ENCODE results near the gene PCTP.

Gene PCTP

DNA sequence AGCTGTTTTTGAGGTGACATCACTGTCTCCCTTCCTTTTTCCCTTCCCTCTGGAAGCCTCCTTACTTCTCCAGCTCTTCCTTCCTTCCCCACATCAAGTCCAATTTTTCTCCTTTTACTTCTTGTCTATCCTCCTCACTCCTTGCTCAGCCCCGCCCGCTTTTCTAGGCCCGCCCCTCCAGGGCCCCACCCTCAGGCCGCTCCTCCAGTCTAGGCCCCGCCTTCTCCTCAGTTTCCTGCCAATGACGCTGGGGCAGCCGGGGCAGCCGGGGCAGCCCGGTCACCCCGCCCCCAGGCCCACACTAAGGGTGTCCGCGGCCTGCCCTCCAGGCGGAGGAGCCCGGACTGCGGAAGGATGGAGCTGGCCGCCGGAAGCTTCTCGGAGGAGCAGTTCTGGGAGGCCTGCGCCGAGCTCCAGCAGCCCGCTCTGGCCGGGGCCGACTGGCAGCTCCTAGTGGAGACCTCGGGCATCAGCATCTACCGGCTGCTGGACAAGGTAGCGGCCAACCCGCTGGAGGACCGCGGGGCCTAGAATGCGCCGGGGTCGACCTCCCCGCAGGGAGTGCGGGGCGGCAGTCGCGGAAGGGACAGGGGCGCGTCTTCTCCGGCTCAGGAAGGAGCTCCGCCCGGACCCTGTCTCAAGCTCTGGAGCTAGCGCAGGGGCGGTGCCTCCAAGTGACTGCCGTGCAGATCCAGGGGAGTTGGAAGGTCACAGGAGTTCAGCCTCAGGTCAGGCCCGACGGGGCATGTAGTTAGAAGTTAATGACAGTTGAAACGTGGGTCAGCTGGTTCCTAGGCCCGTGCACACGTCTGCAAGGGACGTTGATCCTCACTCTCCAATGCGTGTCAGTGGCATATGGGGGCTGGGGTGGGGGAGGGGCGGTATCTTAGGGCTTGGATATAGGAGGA lies at the start of gene PCTP:
Gene PCTP (plus strand): TSS at position 302 of the 908 bp plus-strand sequence. CDS start 53 bp downstream, at position 355.
- DNase-seq, result peak; percentile 26 to 90 (median 78)

DNA sequence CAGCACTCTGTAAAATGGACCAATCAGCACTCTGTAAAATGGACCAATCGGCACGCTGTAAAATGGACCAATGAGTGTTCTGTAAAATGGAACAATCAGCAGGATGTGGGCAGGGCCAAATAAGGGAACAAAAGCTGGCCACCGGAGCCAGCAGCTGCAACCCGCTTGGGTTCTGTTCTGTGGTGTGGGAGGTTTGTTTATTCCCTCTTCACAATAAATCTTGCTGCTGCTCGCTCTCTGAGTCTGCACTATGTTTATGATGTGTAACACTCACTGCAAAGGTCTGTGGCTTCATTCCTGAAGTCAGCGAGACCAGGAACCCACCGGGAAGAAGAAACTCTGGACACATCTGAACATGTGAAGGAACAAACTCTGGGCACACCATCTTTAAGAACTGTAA lies 48.7 kb upstream of the PCTP start:
- no peak for DNase-seq

DNA sequence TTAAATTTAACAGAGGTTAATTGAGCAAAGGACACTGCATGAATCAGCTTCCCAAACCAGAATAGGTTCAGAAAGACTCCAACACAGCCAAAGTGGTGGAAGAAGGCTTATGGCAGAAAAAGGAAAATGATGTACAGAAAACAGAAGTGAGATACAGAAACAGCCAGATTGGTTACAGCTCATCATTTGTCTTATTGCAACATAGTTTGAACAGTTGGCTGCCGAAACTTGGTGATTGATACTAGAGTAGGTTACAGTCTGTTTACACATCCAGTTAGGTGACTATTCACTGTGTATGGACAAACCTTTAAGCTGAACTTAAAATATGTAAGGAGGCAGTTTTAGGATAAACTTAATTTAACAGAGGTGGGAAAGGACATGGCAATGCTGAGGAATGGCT lies 46.5 kb upstream of the PCTP start:
- DNase-seq, result no peak

DNA sequence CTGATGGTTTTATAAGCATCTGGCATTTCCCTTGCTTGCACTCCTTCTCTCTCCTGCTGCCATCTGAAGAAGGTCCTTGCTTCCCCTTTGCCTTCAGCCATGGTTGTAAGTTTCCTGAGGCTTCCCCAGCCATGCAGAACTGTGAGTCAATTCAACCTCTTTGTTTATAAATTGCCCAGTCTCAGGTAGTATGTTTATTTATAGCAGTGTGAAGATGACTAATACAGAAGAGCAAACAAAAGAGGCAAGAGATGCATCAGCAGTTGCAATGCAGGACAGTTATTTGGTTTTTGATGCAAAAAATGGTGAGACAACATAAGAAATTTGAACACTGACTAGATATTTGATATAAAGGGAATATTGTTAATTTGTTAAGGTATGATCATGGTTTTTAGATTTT lies 45.0 kb upstream of the PCTP start:
- no peak for DNase-seq

DNA sequence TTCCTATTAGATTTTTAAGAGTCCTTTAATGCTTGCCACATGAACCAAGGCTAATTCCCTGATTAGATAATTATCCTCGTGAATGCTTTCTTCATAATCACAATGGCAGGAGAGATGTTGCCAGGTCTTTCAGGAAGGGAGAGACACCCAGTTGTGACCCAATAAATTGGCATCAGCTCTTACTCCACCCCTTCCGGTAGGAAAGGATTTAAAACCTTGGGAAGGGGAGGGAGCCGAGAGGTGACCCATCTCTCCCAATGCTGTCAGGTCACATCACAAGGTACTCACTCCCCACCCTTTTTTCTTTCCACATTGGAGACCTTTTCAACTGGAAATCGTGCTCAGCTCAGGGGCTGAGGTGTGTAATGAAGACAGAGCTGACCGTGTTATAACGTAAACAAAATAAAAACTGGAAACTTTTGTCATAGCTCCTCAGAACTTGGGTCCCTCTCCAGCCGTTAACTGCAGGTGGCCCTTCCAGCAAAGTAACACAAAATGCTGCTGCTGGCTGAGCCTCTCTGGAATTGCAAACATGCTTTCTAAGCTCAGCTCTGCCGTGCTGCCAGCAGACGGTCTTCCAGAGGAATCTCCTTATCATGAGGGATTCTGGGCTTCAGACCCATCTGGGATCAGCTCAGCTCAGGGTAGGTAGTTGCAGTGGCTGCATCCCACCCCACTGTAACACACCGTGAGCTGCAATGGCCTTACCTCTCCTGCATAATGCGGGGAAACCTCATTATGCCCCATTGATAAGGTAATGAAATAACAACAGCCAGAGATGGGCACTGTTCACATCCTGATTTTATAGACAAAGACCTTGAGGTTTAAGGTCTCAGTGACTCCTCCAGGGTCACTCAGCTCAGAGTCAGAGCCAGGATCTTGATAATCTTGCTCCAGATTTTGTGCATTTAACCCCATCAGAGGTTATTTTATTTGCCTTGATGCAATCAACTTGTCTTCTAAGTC lies 43.8 kb upstream of the PCTP start:
- no peak for DNase-seq

DNA sequence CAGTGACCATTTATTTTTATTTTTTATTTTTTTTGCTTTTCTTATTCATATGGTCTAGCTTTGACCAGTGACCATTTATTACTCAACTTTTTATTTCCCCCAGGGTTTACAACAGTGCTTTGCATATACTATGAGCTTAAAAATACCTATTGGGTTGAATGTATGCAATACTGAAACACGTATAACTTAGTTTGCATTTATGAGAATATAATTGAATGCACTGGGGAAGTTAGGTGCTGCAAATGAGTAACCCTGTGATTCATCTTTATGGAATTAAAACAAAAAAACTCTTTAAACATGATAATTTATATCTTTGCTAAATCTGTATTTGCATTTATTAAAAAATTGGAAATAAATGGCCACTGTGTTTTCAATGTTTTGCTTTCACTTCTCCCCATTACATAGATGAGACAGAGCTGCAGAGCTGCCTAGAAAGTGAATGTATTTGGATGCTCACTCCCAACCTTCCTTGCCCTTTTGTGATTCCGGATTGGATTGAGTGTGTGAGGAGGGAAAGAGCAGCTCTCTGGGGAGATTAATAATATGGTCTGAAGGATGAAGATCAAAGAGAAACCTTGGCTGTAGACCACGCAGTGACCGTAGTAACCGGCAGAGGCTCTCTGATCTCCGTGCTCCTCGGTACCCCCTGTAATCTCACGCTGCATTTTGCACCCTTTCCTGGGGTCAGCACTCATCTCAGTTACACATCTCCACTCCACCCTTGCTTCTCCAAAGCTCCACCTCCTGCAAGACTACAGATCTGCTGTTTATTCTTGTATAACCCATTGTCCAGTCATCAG lies 42.5 kb upstream of the PCTP start:
- DNase-seq, result no peak

DNA sequence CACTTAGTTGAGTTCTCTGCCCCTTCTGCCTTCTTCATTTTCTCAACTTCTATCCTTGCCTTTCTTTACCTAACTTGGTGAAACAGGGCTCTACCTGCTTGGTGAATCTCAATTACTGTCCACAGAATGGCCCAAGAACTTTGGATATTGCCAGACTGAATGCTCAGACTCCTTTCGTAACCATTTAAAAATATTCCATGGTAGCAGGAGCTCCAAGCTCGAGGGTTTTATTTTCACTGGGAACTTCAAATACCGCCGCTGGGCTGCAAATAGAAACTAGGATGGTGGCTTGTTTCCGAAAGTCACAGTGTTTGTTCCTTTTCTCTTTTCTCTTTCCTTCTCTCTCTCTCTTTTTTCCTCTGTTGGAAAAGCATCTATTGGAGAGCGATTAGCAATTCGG lies 41.4 kb upstream of the PCTP start:
- DNase-seq, result no peak

DNA sequence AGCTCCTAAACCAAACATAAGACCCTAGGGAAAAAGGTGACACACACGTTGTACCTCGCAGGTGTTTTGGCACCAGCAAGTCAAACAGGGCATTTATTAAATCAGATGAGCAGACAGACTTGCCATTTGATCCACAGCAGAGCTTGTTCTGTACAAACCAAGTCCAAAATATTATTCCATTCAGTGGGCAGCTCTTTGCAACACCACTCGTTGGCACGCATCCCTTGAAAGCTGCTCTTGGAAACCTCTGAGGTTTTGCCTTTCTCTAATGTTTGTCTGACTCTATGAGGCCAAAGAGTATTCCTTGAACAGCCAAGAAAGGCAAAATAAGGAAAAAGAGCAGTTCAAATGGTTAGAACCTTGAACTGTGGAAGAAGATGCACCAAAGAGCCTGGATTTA lies 40.9 kb upstream of the PCTP start:
- no peak for DNase-seq

DNA sequence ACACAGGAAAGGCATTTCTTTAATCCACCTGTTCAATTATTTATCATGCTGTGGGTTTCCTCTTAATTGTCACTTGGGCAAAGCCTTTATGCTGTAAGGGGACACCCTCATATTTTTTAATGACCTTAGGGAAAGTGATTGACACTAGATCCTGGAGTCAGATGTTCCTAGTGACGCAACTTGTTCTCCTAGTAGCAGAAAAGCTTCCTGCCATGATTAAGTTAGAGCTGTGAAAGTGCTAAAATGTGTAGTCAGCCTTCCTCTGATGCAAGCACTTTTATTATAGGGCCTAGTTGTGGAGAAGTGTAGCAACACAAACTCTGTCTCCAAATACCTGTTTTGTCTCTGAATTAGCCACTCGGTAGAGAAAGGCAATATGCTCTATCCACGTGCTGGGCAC lies 40.4 kb upstream of the PCTP start:
- no peak for DNase-seq

DNA sequence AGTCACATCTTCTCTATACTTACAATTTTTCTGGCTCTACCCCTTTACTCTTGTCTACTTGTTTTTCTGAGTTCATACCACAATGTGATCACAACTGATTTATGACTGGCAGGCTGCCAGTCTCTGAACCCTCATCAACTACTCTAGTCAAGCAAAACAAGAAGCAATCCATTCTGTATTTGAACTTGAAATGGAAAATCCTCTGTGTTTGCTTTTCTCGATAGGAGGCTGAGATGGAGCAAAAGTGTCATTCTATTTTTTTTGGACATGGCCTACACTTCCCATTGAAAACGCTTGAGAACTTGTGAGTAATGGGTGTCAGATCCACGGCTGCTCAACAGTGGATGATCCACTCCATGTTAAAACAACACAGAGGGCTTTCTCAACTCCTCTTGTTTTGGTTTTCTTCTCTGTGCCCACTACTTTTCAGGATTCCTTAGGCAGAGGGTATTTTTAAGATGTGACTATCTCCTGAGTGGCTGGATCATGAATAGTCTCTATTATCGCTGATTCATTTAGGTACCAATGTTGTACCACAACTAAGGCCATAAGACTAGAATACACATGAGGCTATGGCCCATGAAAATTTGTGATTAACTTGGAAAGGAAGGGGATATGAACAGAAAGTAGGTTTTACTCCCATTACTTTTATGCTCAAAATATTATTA lies 39.9 kb upstream of the PCTP start:
- DNase-seq, result no peak

DNA sequence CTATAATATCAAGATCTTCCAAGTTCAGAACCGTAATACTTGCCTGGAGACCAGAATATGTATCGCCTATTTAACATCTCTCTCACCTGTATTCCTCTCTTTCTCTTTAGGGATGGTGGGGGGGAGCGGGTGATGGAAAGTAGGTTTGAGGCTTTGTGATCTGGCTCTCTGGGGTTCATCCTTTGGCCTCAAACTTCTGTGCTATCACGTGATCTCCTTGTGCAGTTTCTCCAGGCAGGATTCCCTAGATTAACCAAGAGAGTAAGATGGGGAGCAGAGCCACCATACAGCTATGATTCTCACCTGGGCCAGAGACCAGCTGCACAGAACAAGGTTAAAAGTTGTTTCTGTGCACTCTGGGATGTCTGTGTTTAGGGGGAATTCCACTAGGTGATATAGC lies 33.4 kb upstream of the PCTP start:
- DNase-seq, result no peak

DNA sequence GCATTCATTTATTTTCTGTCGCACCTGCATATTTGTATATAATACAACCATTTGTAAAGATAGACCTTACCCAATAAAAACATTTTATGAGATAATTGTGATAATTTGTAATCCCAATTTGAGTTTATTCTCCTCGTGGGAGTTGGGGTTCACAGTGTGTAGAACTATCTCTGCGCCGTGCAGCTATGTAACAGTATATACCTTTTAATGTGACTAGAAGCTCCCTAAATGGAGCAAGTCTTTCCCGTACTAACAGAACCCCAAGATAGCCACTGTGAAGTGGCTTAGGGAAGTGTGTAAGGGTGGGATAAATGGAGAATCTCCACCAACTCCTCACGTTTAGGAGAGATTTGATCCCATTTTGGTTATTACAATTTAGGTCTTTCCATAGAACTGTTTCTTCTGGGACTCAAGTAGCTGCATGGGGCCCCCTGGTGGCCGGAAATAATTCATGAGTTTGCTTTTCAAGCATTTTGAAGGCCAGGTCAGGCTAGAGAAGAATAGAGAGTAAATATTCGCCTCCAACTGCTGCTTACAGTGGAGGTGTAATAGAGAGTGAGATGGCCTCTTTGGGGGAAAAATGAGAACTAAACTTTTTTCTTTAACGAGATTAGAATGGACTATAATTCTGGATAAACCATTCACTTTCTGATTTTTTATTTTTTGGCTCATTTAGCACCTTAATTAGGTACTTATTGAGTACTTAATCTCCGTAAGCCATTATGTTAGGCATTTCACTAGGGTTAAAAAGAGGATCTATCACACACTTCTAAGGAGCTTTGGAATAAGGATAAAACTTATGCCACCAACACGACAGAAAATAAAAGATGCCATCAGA lies 32.7 kb upstream of the PCTP start:
- DNase-seq, result peak in 6 of 14 donors; percentile 9 to 58 (median 21)

DNA sequence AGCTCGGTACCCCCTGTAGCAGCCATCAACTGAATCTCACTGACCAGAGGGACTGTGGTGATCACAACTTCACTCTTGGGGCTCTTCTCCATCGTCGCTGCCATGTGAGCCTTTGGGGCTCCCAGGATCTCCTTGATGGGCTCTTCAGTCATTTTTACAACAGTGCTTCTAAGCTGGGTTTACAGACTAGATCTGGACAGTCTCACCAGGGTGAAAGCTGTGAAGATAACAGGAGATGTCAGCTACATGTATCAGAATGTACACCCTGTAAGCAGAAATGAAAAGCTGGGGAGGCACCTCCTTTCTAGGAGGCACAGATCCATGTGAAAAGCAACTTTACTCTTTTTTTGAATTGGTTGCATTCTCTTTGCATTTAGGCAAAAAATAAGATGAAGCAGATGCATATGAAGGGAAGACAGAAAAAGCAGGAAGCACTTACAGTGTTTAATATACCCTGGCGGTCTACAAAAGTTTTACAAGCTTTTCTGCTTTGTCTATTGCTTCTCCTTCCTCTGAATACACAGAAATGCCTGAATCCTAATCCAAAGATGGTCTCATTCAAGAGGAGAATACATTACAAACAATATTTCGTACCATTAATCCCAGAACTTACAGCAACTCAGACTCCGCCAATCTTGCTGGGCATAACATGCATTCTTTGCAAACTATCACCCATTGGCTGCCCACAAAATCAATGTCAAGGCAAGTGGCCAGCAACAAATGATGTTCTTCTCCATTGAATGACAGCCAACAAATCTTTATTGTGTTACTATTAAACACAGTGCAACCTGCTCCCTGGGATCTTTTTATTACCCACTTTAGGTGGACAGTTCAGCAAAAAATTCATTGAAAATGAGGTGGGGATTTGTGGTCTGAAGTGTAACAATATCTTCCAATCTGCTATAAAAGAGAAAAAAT lies 29.7 kb upstream of the PCTP start:
- DNase-seq, result no peak

DNA sequence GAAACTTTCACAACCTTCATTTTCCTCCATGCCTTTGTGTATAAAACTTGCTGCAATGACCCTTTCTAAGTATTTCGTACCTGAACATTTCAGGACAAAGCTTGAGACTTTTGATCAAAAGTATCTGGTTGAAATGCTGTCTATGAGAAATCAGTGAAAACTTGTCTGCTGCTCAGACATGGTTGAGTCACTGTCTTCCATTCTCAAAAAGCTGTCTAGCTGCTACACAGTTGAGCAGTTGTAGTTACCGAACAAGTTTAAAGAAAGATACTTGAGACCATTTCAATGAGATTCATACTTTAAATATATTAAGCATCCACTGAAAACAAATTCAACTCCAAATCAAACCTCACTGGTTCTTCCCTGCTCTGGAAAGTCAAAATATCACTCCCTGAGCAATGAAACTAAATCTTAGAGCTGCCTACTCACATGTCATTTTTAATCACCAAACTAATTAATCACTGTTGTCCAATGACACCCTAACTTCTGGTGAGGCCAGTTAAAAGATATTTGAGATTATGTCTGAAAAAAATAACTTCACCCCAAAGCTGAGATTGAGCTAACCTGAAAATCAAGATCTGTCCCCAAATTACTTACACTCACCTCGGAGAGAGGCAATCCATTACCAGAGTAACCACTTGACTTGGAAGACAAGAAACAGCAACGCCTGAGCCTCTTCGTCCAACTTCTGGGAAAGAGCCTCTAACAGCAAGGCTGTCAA lies 28.7 kb upstream of the PCTP start:
- no peak for DNase-seq

DNA sequence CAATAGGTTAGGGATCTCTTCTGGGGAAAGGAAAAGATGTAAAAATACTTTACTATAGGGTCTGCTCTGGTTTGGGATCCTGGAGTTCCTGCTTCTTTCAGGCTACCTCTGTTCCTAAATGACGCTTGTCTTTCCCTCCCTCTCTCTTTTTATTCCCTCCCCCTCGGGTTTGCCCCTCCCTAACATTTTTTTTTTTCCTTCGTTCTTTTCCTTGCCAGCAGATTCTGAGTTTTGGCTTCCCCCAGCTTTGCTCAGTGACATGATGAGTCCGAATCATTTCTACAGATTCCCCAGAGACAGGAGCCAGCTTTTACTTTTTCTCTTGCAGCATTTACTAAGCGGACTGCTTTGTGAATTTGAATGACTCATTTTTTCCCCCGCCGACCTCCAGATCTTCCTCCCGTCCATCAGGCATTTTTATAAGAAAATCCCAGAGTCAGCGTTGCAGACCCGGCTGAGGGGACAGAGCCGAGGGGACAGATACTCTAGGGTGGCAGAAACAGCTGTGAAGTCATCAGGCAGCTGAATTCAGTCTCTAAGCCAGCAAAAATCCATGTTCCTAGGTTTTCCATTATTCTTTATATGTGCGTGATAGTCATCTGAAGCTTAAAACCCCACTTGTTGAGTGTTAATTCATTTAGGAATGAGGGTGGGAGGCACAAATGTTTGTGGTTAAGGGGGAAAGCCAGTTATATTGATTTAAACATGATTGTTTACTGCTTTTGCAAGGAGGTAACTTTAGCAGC lies 27.9 kb upstream of the PCTP start, which contains the start of gene TMEM100:
Gene TMEM100 (minus strand): TSS at position 123 of the 746 bp plus-strand sequence. CDS start 1,794 bp downstream, outside the sequence.
- no peak for DNase-seq

DNA sequence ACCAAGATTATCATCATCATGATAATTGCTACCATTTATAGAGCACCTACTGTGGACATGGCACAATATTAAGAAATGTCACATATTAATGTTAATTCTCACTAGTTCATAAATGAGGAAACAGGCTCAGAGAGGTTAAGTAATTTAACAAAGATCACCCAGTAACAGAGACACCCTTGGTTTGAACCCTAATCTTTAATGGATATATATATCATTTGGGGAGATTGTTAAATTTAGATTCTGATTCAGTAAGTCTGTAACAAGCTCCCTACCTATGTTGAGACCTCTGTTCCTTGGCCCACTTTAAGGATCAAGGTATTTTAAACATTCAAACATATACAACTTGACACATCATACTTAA lies 27.4 kb upstream of the PCTP start:
- DNase-seq, result no peak

DNA sequence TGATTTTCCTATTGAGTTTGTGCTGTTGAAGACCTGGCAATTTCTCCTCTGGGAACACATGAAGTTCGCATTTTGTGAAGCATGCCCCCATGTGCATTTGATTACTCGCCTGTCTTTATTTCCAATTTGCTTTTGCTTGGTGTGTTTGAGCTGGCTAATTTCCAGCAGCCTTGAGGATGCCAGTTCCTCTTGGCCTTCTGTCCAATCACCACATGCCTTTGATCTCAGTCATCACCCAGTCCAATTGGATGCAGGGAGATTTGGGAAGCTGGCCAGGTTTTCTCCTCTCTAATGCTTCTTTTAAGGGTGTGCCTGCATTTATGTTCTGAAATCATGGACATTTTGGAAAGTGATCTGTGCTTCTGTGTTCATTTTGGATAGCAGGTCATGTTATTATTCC lies 24.4 kb upstream of the PCTP start:
- no peak for DNase-seq

DNA sequence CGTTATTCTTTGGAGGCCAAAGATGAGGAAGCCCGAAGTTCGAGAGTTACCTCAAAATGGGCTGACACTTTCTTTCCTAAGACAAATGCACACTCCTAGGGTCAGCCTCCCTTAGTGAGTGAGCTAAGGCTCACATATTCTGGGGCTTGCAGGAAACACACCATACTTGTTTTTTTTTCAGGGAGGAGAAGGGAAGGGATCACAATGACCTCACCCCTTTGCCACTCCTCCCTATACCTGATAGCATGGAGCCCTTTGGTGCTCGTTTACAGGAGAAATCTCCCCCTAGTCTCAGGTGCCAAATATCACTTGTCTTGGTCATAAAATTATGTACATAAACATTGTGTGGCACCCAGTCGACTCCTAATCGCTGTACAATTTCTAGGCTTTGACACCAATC lies 23.6 kb upstream of the PCTP start:
- DNase-seq, result no peak

Data from C1 segment of cervical spinal cord (tissue), 14 donors.